ENCODE results near the gene VPS4A.

The VPS4A gene

DNA sequence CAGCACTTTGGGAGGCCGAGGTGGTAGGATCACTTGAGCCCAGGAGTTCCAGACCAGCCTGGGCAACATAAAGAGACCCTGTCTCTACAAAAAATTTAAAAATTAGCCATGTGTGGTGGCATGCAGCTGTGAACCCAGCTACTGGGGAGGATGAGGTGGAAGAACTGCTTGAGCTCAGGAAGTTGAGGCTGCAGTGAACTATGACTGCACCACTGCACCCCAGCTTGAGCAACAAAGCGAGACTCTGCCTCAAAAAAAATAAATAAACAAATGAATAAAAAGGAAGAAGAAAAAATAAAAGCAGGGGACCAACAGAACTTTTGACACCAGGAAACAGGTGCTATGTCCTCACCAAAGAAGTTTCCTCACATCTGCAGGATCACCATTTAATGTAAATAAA, 60.4 kb downstream of the VPS4A start:
- Histone ChIP-seq H3K27ac (no peak overlapping the region), H3K27me3 (ENCODE audit: control insufficient read depth, insufficient read depth, low read length) (no peaks in the 10 kb centered on the region), H2AFZ (no peak overlapping the region), H3K9me3 (ENCODE audit: control insufficient read depth, low read length) (no peaks in the 10 kb centered on the region), H3K4me3 (ENCODE audit: low read depth, low read length) (no peak overlapping the region), H3K4me1 (no peaks in the 10 kb centered on the region), H3K9ac (no peak overlapping the region), H3K79me2 (peaks cover 8% of the 10 kb centered on the region), H3K36me3 (ENCODE audit: control insufficient read depth, insufficient read depth, low read length) (no peaks in the 10 kb centered on the region), H3K4me2 (ENCODE audit: low read length) (no peak overlapping the region)
- TF ChIP-seq, protein P1, sequence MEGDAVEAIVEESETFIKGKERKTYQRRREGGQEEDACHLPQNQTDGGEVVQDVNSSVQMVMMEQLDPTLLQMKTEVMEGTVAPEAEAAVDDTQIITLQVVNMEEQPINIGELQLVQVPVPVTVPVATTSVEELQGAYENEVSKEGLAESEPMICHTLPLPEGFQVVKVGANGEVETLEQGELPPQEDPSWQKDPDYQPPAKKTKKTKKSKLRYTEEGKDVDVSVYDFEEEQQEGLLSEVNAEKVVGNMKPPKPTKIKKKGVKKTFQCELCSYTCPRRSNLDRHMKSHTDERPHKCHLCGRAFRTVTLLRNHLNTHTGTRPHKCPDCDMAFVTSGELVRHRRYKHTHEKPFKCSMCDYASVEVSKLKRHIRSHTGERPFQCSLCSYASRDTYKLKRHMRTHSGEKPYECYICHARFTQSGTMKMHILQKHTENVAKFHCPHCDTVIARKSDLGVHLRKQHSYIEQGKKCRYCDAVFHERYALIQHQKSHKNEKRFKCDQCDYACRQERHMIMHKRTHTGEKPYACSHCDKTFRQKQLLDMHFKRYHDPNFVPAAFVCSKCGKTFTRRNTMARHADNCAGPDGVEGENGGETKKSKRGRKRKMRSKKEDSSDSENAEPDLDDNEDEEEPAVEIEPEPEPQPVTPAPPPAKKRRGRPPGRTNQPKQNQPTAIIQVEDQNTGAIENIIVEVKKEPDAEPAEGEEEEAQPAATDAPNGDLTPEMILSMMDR (IDR thresholded peaks at IDR 0.05): no peak

DNA sequence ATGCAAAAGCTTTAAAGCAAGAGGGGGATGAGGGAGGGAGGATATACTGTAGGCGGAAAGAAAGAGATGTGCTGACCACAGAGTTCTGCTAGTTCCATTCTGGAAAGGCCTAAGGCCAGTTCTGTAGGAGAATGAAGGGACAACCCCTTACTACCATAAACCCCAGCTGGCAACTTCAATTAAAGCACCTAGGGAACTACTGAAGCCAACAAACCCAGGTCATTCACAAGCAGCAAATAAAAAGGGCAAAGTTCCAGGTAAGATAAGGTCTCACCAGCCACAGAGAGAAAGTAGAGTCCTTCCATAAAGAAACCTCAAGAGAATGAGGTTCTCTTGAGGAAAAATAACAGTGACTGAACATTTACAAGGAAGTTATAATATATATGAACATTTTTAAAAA, 61.9 kb downstream of the VPS4A start:
- Histone ChIP-seq H3K36me3 (ENCODE audit: control insufficient read depth, insufficient read depth, low read length) (no peaks in the 10 kb centered on the region), H3K27me3 (ENCODE audit: control insufficient read depth, insufficient read depth, low read length) (no peaks in the 10 kb centered on the region), H2AFZ (no peak overlapping the region), H3K4me2 (ENCODE audit: low read length) (no peak overlapping the region), H3K4me1 (no peaks in the 10 kb centered on the region), H3K4me3 (ENCODE audit: low read depth, low read length) (no peak overlapping the region), H3K9ac (no peak overlapping the region), H3K79me2 (peaks cover 8% of the 10 kb centered on the region), H3K9me3 (ENCODE audit: control insufficient read depth, low read length) (no peaks in the 10 kb centered on the region), H3K27ac (no peak overlapping the region)
- TF ChIP-seq, protein P1 (IDR thresholded peaks at IDR 0.05): no peak
